ENCODE data around the gene PTMA.

GRCh38 chr2:231722721-231723307 lies 14.5 kb downstream of the PTMA start:
- TF ChIP-seq CTCF (IDR thresholded peaks at IDR 0.05), result no peak
- no peak for TF ChIP-seq POLR2A (IDR thresholded peaks at IDR 0.05)

All from body of pancreas (tissue), 4 donors.